Stimulated activated CD4-positive, alpha-beta T cell treated with anti-CD3 and anti-CD28 coated beads, Interleukin-4, amount 100 ng/mL, for 1 hour (primary cell): ENCODE measurements around the gene ATXN7L3.

Experiments
- DNase-seq: peaks from one replicate; pipeline ENCODE4 v3.0.0-alpha.2; 2020

The ATXN7L3 gene

GRCh38 chr17:44198721-44199552 is 747 bp downstream of the ATXN7L3 start:
- peak; percentile 57 for DNase-seq

- DNase-seq: no peak
Observed at GRCh38 chr17:44197980-44198720, 1.5 kb downstream of the ATXN7L3 start.

GRCh38 chr17:44197107-44197506 is 2.6 kb downstream of the ATXN7L3 start:
- no peak for DNase-seq

GRCh38 chr17:44193326-44194084 is 6.2 kb downstream of the ATXN7L3 start:
- DNase-seq: no peak

- no peak for DNase-seq
Observed at GRCh38 chr17:44192750-44193149, 6.9 kb downstream of the ATXN7L3 start.

- DNase-seq: no peak
Observed at GRCh38 chr17:44191941-44192496, 7.7 kb downstream of the ATXN7L3 start.

GRCh38 chr17:44191369-44191768 is 8.3 kb downstream of the ATXN7L3 start:
- no peak for DNase-seq

GRCh38 chr17:44190481-44190880 is 9.2 kb downstream of the ATXN7L3 start:
- DNase-seq: no peak

GRCh38 chr17:44188576-44189403 is 10.9 kb downstream of the ATXN7L3 start:
- no peak for DNase-seq

- DNase-seq: no peak
Observed at GRCh38 chr17:44187131-44187899, 12.4 kb downstream of the ATXN7L3 start.

GRCh38 chr17:44186307-44187130 is 13.2 kb downstream of the ATXN7L3 start, which contains the start of gene TMUB2:
Gene TMUB2 (plus strand): TSS chr17:44186972. CDS start chr17:44187709, 737 bp downstream.
- peak; percentile 100 for DNase-seq

- DNase-seq: no peak
Observed at GRCh38 chr17:44184212-44184810, 15.4 kb downstream of the ATXN7L3 start.

GRCh38 chr17:44183024-44183423 is 16.7 kb downstream of the ATXN7L3 start:
- no peak for DNase-seq

GRCh38 chr17:44178133-44178532 is 21.6 kb downstream of the ATXN7L3 start:
- DNase-seq: no peak

GRCh38 chr17:44177640-44178039 is 22.0 kb downstream of the ATXN7L3 start:
- DNase-seq: no peak

GRCh38 chr17:44176671-44177501 is 22.8 kb downstream of the ATXN7L3 start:
- no peak for DNase-seq

- DNase-seq: no peak
Observed at GRCh38 chr17:44176257-44176656, 23.4 kb downstream of the ATXN7L3 start.

- DNase-seq: no peak
Observed at GRCh38 chr17:44174427-44174826, 25.3 kb downstream of the ATXN7L3 start.

GRCh38 chr17:44171931-44172455 is 27.7 kb downstream of the ATXN7L3 start:
- DNase-seq: no peak
